T-helper 17 cell (primary cell): Measurements from ENCODE around the gene GRWD1. TPM values are rescaled to one million over a fixed set of nuclear protein-coding genes. Genes with fewer than 3 reads are reported as not detected.
A peak's percentile ranks its signal among the peaks of the same experiment; 100 is the strongest.

ENCODE experiments used
- ATAC-seq: fragments of 150-1000 bp; cut with Tn5 transposase; 2 replicates; pipeline ENCODE4 v1.10.0; 2021; ENCODE audit warnings: mild to moderate bottlenecking, moderate library complexity
- DNase-seq, 3 donors: peaks; one replicate each; pipeline versions ENCODE4 v3.0.0 to v3.0.0-alpha.2; 2020 to 2021
- H3K9me3 ChIP-seq: one replicate; pipeline ENCODE4 v1.7.0; 2013; ENCODE audit warnings: low read length, mild to moderate bottlenecking; ENCODE audit not compliant: control insufficient read depth, poor library complexity, severe bottlenecking
- H3K27ac Mint-ChIP-seq: one replicate; pipeline ENCODE4 v1.8.0; 2022; ENCODE audit warnings: mild to moderate bottlenecking, moderate library complexity, mixed read lengths
- H3K27me3 Mint-ChIP-seq: one replicate; pipeline ENCODE4 v1.8.0; 2022; ENCODE audit warnings: mixed read lengths
- H3K36me3 Mint-ChIP-seq: one replicate; pipeline ENCODE4 v1.8.0; 2022; ENCODE audit warnings: low read depth, mixed read lengths
- H3K4me1 Mint-ChIP-seq: one replicate; pipeline ENCODE4 v1.8.0; 2022; ENCODE audit warnings: mild to moderate bottlenecking, mixed read lengths
- H3K4me3 Mint-ChIP-seq: one replicate; pipeline ENCODE4 v1.8.0; 2022; ENCODE audit warnings: mild to moderate bottlenecking, moderate library complexity, mixed read lengths
- total RNA-seq, 4 donors: library from RNA in 2 of 4; stranded (reverse) in 2 of 4; gene quantifications; one replicate each; pipeline ENCODE4 v1.2.3 and lab custom pipeline; 2022 to 2026

GRWD1 gene
- total RNA-seq, 2 donors from 2014 or later, result 32.5 TPM

DNA sequence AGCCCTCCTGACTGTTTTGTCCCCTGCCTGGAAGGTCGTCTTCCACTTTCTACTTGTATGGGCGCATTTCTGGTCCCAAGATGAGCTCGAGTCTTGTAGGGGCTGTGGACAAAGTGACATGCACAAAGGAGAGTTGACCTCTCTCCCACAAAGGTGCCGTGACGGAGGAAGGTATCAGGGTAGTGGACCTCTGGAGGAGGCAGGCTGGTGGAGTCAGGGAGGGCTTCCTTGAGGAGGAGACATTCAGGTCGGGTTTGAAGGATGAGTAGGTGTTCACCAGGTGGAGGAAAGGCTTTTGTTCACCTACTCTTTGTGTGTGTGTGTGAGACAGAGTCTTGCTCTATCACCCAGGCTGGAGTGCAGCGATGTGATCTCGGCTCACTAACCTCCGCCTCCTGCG lies 25.1 kb downstream of the GRWD1 start:
- ATAC-seq, result no peak
- no peak for DNase-seq
- H3K9me3 ChIP-seq, result no peaks in the 10 kb centered on the region
- Mint-ChIP-seq H3K4me3 (peak overlapping the region; percentile 98), H3K27me3 (no peaks in the 10 kb centered on the region), H3K27ac (no peak overlapping the region), H3K36me3 (peaks cover 2% of the 10 kb centered on the region), H3K4me1 (peaks cover 26% of the 10 kb centered on the region)

DNA sequence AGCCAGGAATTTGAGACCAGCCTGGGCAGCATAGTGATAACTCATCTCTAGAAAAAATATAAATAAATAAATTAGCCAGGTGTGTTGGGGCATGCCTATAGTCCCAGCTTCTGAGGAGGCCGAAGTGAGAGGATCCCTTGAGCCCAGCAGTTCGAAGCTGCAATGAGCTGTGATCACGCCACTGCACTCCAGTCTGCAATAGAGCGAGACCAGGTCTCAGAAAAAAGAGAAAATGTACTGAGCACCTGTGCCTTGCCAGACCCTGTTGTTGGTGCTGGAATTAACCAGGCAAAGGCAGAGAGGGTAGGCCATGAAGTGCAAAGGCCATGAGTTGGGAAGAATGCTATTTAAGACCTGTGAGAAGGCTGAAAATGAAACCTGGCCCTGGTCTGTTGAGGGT lies 26.1 kb downstream of the GRWD1 start:
- Mint-ChIP-seq H3K27me3 (no peaks in the 10 kb centered on the region), H3K36me3 (peaks cover 2% of the 10 kb centered on the region), H3K4me1 (peaks cover 27% of the 10 kb centered on the region), H3K27ac (no peak overlapping the region), H3K4me3 (no peak overlapping the region)
- no peaks in the 10 kb centered on the region for H3K9me3 ChIP-seq
- DNase-seq (no peak), ATAC-seq (no peak)

DNA sequence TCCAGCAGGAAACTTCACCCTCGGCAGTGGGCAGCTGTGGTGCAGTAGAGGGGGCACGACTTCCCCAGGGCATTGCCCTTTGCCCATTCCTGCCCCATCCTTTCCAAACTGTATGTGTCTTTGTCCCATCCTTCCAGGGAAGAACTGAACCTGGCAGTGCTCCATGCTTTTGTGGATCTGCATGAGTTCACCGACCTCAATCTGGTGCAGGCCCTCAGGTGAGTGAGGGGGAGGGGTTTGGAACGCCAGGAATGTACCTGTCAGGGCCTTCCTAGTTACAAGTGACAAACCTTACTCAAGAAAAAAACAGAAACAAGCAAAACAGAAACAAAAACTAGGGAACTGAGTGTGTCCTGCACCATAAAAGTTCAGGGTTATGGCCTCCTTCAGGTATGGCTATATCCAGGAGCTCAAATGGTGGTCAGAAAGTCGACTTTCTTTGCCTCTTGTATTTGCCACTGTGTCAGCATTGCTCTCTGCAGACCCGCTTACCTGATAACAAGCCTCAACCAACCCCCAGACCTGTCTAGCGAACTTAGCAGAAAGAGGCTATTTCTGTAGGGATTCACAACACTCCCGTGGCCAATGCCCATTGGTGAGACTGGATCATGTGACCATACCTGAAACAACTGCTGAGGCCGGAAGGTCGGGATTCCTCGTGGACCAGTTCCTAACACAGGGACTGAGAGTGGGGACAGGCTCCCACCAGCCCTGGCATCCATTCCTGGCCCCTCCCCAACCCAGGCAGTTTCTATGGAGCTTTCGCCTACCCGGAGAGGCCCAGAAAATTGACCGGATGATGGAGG lies 27.6 kb downstream of the GRWD1 start:
- H3K4me3 Mint-ChIP-seq, result no peak overlapping the region
- peak overlapping the region; percentile 21 for H3K27ac Mint-ChIP-seq
- H3K27me3 Mint-ChIP-seq, result no peaks in the 10 kb centered on the region
- ATAC-seq (no peak), DNase-seq (no peak)
- no peaks in the 10 kb centered on the region for H3K9me3 ChIP-seq
- peaks cover 27% of the 10 kb centered on the region for H3K4me1 Mint-ChIP-seq
- H3K36me3 Mint-ChIP-seq, result peaks cover 2% of the 10 kb centered on the region

DNA sequence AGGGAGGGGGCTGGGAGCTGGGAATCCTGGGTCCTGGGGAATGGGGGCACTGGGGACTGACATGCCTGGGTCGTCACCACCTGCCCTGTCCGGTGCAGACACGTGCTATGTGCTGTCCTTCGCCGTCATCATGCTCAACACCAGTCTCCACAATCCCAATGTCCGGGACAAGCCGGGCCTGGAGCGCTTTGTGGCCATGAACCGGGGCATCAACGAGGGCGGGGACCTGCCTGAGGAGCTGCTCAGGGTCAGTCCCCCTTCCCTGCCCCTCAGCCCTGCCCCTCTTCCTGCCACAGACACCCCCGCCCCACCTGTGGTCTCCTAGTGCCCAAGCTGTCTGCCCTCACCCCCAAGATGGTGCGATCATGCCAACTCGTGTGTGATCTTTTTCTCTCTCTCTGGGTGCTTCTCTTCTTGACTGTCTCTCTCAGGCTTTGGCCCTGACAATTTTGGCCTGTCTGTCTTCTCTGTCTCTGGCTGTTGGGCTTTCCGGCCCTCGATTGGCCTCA lies 28.4 kb downstream of the GRWD1 start:
- H3K9me3 ChIP-seq, result no peaks in the 10 kb centered on the region
- H3K4me3 Mint-ChIP-seq, result no peak overlapping the region
- ATAC-seq (no peak), DNase-seq (no peak)
- peaks cover 23% of the 10 kb centered on the region for H3K4me1 Mint-ChIP-seq
- no peaks in the 10 kb centered on the region for H3K27me3 Mint-ChIP-seq
- peaks cover 2% of the 10 kb centered on the region for H3K36me3 Mint-ChIP-seq
- H3K27ac Mint-ChIP-seq, result no peak overlapping the region

DNA sequence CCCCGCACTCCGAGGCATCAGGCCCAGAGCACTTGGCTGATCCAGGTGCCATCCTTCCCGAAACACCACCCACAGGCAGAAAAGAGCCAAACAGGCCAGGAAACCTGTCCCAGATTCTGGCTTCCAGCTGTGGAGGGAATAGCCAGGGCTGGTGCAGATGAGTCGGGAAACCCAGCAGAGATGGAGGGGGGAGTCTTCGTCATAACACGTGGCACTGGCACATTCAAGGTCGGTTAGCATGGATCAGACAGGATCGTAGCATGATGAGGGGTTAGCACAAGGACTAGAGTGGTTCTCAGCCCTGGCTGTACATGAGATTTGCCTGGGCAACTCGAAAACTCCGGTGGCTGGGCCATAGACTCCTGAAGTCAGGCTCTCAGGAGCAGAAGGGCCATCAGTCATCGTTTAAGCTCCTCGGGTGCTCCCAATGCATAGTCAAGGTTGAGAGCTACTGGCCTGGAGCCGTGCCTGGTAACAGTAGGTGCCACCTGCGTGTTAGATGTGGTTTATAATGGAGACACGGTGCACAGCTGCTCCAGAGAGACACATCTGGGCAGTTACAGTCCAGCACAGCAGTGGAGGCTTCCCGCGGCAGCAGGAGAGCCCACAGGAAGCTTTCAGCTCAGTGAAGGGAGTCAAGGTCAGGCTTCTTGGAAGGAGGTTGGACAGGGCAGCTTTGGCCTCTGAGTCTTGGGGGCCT lies 29.7 kb downstream of the GRWD1 start:
- no peak for ATAC-seq
- H3K27ac Mint-ChIP-seq, result no peak overlapping the region
- no peak for DNase-seq
- H3K27me3 Mint-ChIP-seq, result no peaks in the 10 kb centered on the region
- peaks cover 2% of the 10 kb centered on the region for H3K36me3 Mint-ChIP-seq
- no peaks in the 10 kb centered on the region for H3K9me3 ChIP-seq
- H3K4me3 Mint-ChIP-seq, result no peak overlapping the region
- H3K4me1 Mint-ChIP-seq, result peaks cover 21% of the 10 kb centered on the region

DNA sequence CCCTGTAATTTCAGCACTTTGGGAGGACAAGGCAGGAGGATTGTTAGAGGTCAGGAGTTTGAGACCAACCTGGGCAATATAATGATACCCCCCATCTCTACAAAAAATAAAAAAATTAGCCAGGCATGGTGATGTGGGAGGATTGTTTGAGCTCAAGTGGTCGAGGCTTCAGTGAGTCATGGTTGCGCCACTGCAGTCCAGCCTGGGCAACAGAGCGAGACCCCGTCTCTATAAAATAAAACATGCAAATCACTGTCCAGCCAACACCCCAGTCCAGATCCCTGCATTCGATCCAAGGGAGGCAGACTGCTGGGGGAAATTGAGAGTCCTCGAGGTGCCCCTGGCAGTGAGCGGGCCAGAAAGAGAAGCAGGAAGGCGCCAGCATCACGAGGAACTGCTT lies 30.4 kb downstream of the GRWD1 start:
- DNase-seq (no peak), ATAC-seq (no peak)
- Mint-ChIP-seq H3K4me3 (no peak overlapping the region), H3K27ac (no peak overlapping the region), H3K27me3 (no peaks in the 10 kb centered on the region), H3K36me3 (no peaks in the 10 kb centered on the region), H3K4me1 (peaks cover 23% of the 10 kb centered on the region)
- no peaks in the 10 kb centered on the region for H3K9me3 ChIP-seq

DNA sequence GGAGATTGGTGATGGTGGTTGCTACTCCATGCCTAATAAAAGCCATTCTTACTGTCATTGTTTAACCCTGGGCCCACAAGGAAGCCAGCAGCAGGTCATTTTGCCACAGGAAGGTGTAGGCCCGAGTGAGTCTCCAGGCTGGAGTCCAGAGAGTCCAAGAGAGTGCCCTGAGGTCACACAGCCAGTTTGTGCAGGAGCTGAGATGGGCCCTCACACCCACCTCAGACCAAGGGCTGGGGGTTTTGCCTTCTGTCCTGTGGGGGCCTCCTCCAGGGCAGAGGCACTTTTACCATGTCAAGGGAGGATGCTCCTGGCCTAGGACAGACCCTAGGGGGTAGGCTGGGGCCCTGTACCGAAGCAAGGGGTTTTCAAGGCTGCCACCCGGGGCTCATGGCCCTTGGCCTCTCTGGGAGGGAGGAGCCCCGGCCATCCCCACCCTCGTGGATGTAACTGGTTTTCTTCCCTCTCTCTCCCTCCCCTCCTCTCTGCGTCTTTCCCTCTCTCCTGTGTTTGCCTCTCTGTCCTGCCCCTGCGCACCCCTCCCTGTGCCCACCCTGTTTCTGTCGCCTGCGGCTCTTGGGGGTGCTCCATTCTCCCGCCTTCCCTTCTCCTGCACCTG lies 31.4 kb downstream of the GRWD1 start:
- no peaks in the 10 kb centered on the region for H3K9me3 ChIP-seq
- Mint-ChIP-seq H3K27ac (no peak overlapping the region), H3K4me1 (peaks cover 23% of the 10 kb centered on the region), H3K36me3 (no peaks in the 10 kb centered on the region), H3K27me3 (no peaks in the 10 kb centered on the region), H3K4me3 (no peak overlapping the region)
- ATAC-seq (no peak), DNase-seq (no peak)

DNA sequence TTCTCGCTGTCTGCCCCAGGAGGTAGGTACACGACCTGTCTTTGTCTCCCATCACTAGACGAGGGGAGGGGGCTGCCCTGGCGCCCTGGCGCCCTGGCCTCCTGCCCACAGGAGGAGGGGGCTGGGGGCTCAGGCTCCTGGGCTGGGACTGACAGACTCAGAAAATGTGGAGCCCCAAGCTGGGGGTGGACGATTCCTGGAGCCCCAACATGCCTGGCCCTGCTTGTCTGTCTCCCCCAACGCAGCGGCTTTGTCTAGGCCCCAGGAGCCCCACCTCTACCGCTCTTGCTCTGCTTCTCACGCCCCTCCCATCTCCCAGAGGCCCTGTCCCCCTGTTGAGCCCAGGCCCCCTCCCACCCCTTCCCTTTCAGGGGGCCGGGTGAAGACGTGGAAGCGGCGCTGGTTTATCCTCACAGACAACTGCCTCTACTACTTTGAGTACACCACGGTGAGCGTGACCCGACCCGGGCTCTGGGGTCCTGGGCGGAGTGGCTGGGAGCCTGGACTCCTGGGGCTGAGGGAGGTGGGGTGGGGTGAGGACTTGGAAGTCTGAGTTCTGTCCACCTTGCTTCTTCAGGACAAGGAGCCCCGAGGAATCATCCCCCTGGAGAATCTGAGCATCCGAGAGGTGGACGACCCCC lies 32.0 kb downstream of the GRWD1 start:
- no peaks in the 10 kb centered on the region for H3K9me3 ChIP-seq
- no peaks in the 10 kb centered on the region for H3K27me3 Mint-ChIP-seq
- no peaks in the 10 kb centered on the region for H3K36me3 Mint-ChIP-seq
- H3K27ac Mint-ChIP-seq, result no peak overlapping the region
- no peak overlapping the region for H3K4me3 Mint-ChIP-seq
- H3K4me1 Mint-ChIP-seq, result peaks cover 20% of the 10 kb centered on the region
- ATAC-seq (no peak), DNase-seq (no peak)

DNA sequence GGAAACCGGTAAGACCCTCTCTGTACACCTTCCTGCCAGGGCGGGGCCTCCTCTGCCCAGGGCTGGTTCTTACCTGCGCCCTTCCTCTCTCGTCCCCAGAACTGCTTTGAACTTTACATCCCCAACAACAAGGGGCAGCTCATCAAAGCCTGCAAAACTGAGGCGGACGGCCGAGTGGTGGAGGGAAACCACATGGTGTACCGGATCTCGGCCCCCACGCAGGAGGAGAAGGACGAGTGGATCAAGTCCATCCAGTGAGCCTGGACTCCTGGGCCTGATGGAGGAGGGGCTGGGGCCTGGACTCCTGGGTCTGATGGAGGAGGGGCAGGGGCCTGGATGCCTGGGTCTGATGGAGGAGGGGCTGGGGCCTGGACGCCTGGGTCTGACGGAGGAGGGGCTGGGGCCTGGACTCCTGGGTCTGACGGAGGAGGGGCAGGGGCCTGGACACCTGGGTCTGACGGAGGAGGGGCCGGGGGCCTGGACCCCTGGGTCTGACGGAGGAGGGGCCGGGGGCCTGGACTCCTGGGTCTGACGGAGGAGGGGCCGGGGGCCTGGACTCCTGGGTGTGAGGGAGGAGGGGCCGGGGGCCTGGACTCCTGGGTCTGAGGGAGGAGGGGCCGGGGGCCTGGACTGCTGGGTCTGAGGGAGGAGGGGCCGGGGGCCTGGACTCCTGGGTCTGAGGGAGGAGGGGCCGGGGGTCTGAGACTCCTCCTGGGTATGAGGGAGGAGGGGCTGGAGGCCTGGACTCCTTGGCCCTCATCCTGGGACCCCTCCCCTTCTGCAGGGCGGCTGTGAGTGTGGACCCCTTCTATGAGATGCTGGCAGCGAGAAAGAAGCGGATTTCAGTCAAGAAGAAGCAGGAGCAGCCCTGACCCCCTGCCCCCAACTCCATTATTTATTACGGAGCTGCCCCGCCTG lies 32.8 kb downstream of the GRWD1 start:
- no peak overlapping the region for H3K4me3 Mint-ChIP-seq
- DNase-seq (no peak), ATAC-seq (no peak)
- no peaks in the 10 kb centered on the region for H3K27me3 Mint-ChIP-seq
- H3K9me3 ChIP-seq, result no peaks in the 10 kb centered on the region
- no peaks in the 10 kb centered on the region for H3K36me3 Mint-ChIP-seq
- H3K27ac Mint-ChIP-seq, result no peak overlapping the region
- H3K4me1 Mint-ChIP-seq, result peaks cover 20% of the 10 kb centered on the region

DNA sequence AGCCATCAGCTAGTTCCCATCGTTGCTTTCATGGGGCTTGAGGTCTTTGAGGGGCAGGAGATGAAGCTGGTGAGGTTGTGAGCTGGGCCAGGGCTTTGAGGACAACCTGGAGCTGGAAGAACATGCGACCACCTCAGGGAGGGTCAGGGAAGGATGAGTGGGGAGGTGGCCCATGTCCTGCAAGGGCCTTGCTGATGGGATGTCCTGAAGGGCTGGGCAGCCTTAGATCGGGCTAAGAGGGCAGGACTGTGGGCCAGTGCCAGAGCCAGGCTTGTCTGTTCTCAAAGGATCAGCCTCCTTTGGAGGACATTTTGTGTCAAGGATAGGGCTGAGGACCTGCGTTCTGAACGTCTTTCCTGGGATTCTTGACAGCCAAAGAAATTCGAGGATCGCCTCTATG lies 33.9 kb downstream of the GRWD1 start:
- Mint-ChIP-seq H3K27me3 (no peaks in the 10 kb centered on the region), H3K36me3 (peaks cover 4% of the 10 kb centered on the region), H3K27ac (peak overlapping the region; percentile 88), H3K4me3 (peak overlapping the region; percentile 91), H3K4me1 (peaks cover 21% of the 10 kb centered on the region)
- DNase-seq (no peak), ATAC-seq (no peak)
- no peaks in the 10 kb centered on the region for H3K9me3 ChIP-seq

DNA sequence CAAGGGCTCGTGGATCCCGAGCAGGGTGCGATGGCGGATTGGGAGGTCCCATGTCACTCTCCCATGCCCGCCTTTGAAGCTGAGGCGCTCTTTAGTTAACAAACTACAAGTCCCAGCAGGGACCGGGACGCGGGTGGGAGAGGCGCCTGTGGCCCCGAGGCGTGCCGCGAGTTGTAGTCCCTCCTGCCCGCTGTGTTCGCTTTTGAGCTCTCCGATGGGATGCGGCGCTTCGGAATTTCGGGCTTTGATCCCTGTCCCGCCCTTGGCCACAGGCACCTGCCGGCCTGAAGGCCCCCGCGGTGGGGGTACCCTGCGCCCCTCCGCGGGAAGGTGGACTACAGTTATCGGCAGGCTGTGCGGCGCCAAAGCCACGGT lies 34.4 kb downstream of the GRWD1 start:
- H3K27ac Mint-ChIP-seq, result peak overlapping the region; percentile 88
- H3K4me1 Mint-ChIP-seq, result peaks cover 18% of the 10 kb centered on the region
- no peaks in the 10 kb centered on the region for H3K27me3 Mint-ChIP-seq
- peaks cover 4% of the 10 kb centered on the region for H3K36me3 Mint-ChIP-seq
- ATAC-seq (peak; percentile 62), DNase-seq (no peak)
- H3K9me3 ChIP-seq, result no peaks in the 10 kb centered on the region
- peak overlapping the region; percentile 91 for H3K4me3 Mint-ChIP-seq
